ENCODE data around the gene PLA2G4F.
"Not testable (repeated sequence)": the region's sequence is repeated elsewhere in the genome, so short reads cannot be mapped to it uniquely, and the experiment has no call there.

PLA2G4F gene

GRCh38 chr15:42092398-42093318, 63.8 kb downstream of the PLA2G4F start:
- no peak for TF ChIP-seq CTCF (IDR thresholded peaks at IDR 0.05)
- no peak for DNase-seq (ENCODE audit: low spot score)
- Histone ChIP-seq H3K27ac (no peak overlapping the region), H3K4me3 (no peak overlapping the region)

- not testable (repeated sequence) for H3K4me3 ChIP-seq; H3K27ac ChIP-seq; DNase-seq (ENCODE audit: low spot score)
Measured at GRCh38 chr15:42091753-42092397, 64.6 kb downstream of the PLA2G4F start.

GRCh38 chr15:42090781-42091180, 65.7 kb downstream of the PLA2G4F start:
- no peak for DNase-seq (ENCODE audit: low spot score)
- no peak for TF ChIP-seq CTCF (IDR thresholded peaks at IDR 0.05)
- no peak overlapping the region for H3K27ac ChIP-seq
- H3K4me3 ChIP-seq = no peak overlapping the region

GRCh38 chr15:42090370-42090769, 66.1 kb downstream of the PLA2G4F start:
- Histone ChIP-seq H3K4me3 (no peak overlapping the region), H3K27ac (no peak overlapping the region)
- DNase-seq (ENCODE audit: low spot score) = no peak
- no peak for TF ChIP-seq CTCF (IDR thresholded peaks at IDR 0.05)

- Histone ChIP-seq H3K4me3 (no peak overlapping the region), H3K27ac (no peak overlapping the region)
- no peak for DNase-seq (ENCODE audit: low spot score)
- no peak for TF ChIP-seq CTCF (IDR thresholded peaks at IDR 0.05)
Measured at GRCh38 chr15:42089942-42090341, 66.5 kb downstream of the PLA2G4F start.
